Measurements from ENCODE around the gene PPP4R3A.

- TF ChIP-seq EZH2 (IDR thresholded peaks at IDR 0.05; ENCODE audit: low read length), result no peak
- no peak for TF ChIP-seq CTCF (optimal IDR thresholded peaks at IDR 0.05 in 1 of 3, IDR thresholded peaks at IDR 0.05 in 1 of 3, conservative IDR thresholded peaks at IDR 0.05 in 1 of 3; ENCODE audit: extremely low read depth in 1 of 3, insufficient read depth in 2 of 3, low read length in 3 of 3)
These were observed 7.1 kb downstream of the PPP4R3A start for GRCh38 chr14:91503000-91503504.

Measured in keratinocyte (primary cell).